K562 (cell line): ENCODE data around the gene FCRL3. TPM values are rescaled to one million over a fixed set of nuclear protein-coding genes. Genes with fewer than 3 reads are reported as not detected.

ENCODE experiments used
- ATAC-seq: fragments of 200-7000 bp; cut with Tn5 transposase; 3 replicates; pipeline ENCODE4 v1.9.1; 2020; ENCODE audit warnings: moderate library complexity
- BruUV-seq: library from RNA; stranded (reverse); fragments of 400-500 nt; replicated peaks from 2 replicates; lab custom pipeline; 2021; lab: Mats Ljungman, UMichigan
- CTCF ChIA-PET: fragments of 300-600 bp; formaldehyde crosslinking; extraction: SDS; loops from one replicate; lab custom pipeline; 2021; ENCODE audit warnings: low intra/inter-chr PET ratio; lab: Yijun Ruan, JAX
- POLR2A ChIA-PET: fragments of 300-600, 350-650 bp; sonication (Branson Sonifier 250); formaldehyde crosslinking; extraction: SDS; loops from one replicate; lab custom pipeline; 2021; ENCODE audit warnings: antibody characterized with exemption, inconsistent platforms; lab: Yijun Ruan, JAX
- DNase-seq, 4 experiments: peaks; one replicate each; pipeline versions ENCODE4 v3.0.0 to v3.0.0-alpha.2; 2011 to 2018; ENCODE audit warnings: low spot score in 3 of 4, mixed read lengths in 3 of 4; ENCODE audit errors: extremely low read depth in 1 of 4
- FAIRE-seq: peaks from 2 replicates; lab custom pipeline; 2011; peaks lifted over from hg19 to GRCh38; lab: Jason Lieb, UNC
- H2AFZ ChIP-seq: 2 replicates; pipeline ENCODE4 v1.6.0; 2011; ENCODE audit warnings: low read depth, low read length, control low read depth, inconsistent platforms
- H3K27ac ChIP-seq: fragments of 200-600 bp; 3 replicates; pipeline ENCODE4 v1.8.0; 2011; ENCODE audit warnings: low read depth, mild to moderate bottlenecking, control low read depth, inconsistent platforms, low read length, moderate library complexity, mixed read lengths; ENCODE audit errors: extremely low read depth
- H3K27me3 ChIP-seq, 2 experiments: fragments of 300-600 bp in 1 of 2; 2 replicates in 1 of 2; 3 replicates in 1 of 2; pipeline versions ENCODE4 v1.6.0 to v1.8.0; 2011; ENCODE audit warnings: inconsistent platforms in 2 of 2, low read length in 2 of 2, mild to moderate bottlenecking in 1 of 2, mixed read lengths in 1 of 2, moderate library complexity in 1 of 2; ENCODE audit not compliant: control insufficient read depth in 2 of 2, insufficient read depth in 2 of 2
- H3K36me3 ChIP-seq: fragments of 300-600 bp; 3 replicates; pipeline ENCODE4 v1.8.0; 2011; ENCODE audit warnings: mild to moderate bottlenecking, low read length, inconsistent platforms; ENCODE audit not compliant: control insufficient read depth, insufficient read depth
- H3K4me1 ChIP-seq, 2 experiments: fragments of 200-600 bp in 1 of 2; replicated peaks in 1 of 2; 2 replicates in 1 of 2; 3 replicates in 1 of 2; pipeline versions ENCODE4 v1.5.1 to v1.8.0; 2011; ENCODE audit warnings: inconsistent platforms in 2 of 2, low read length in 2 of 2, mild to moderate bottlenecking in 1 of 2, mixed read lengths in 1 of 2, moderate library complexity in 1 of 2; ENCODE audit not compliant: control insufficient read depth in 2 of 2, insufficient read depth in 2 of 2
- H3K4me2 ChIP-seq: 2 replicates; pipeline ENCODE4 v1.6.1; 2011; ENCODE audit warnings: low read length, control low read depth, inconsistent platforms, mixed read lengths; ENCODE audit not compliant: insufficient read depth
- H3K4me3 ChIP-seq: fragments of 200-600 bp; sonication (generic), shearing (Covaris generic); 2 replicates; pipeline ENCODE4 v1.5.1; 2016; ENCODE audit warnings: control low read depth, inconsistent platforms
- H3K79me2 ChIP-seq: fragments of 200-600 bp; 3 replicates; pipeline ENCODE4 v1.8.0; 2011; ENCODE audit warnings: low read length, inconsistent platforms; ENCODE audit not compliant: control insufficient read depth, insufficient read depth
- H3K9ac ChIP-seq, 2 experiments: 2 replicates each; pipeline versions ENCODE4 v1.6.0 to v1.6.1; 2011; ENCODE audit warnings: low read depth in 2 of 2, low read length in 2 of 2, control low read depth in 1 of 2, inconsistent platforms in 1 of 2, mild to moderate bottlenecking in 1 of 2, mixed read lengths in 1 of 2; ENCODE audit not compliant: insufficient read depth in 1 of 2
- H3K9me1 ChIP-seq: one replicate; pipeline ENCODE4 v1.6.0; 2011; ENCODE audit warnings: inconsistent platforms, mild to moderate bottlenecking, low read length, moderate library complexity; ENCODE audit not compliant: control insufficient read depth, insufficient read depth
- H3K9me3 ChIP-seq: replicated peaks from 2 replicates; pipeline ENCODE4 v1.5.1; 2011; ENCODE audit warnings: low read depth, low read length, inconsistent platforms; ENCODE audit not compliant: control insufficient read depth, insufficient read depth
- H4K20me1 ChIP-seq: replicated peaks from 2 replicates; pipeline ENCODE4 v1.6.1; 2011; ENCODE audit warnings: low read length, inconsistent platforms, mixed read lengths; ENCODE audit not compliant: control insufficient read depth, insufficient read depth
- ETV5 ChIP-seq: sonication (generic); formaldehyde crosslinking; IDR thresholded peaks from 2 replicates; pipeline ENCODE4 v1.4.0; 2020; ENCODE audit warnings: low read depth, mild to moderate bottlenecking, missing genetic modification reagents
- LCOR ChIP-seq: sonication (generic); formaldehyde crosslinking; IDR thresholded peaks from 2 replicates; pipeline ENCODE4 v1.8.0; 2022; ENCODE audit warnings: mild to moderate bottlenecking, missing genetic modification reagents
- RBM15 ChIP-seq: fragments of 200-400 bp; formaldehyde crosslinking; IDR thresholded peaks from 2 replicates; pipeline ENCODE4 v1.6.1; 2018; ENCODE audit warnings: mild to moderate bottlenecking, low read length, moderate library complexity; ENCODE audit not compliant: insufficient read depth
- ZNF224 ChIP-seq: sonication (generic); formaldehyde crosslinking; IDR thresholded peaks from 2 replicates; pipeline ENCODE4 v1.8.0; 2022; ENCODE audit warnings: mild to moderate bottlenecking, missing genetic modification reagents
- ZNF408 ChIP-seq: fragments of 250-450 bp; sonication (Bioruptor Pico); IDR thresholded peaks from 2 replicates; pipeline ENCODE4 v1.4.0; 2020; ENCODE audit warnings: low read depth, mild to moderate bottlenecking, moderate library complexity
- WGBS: fragments of 100-300 bp; shearing (Covaris generic); methylation state at CpG from one replicate; pipeline ENCODE4 v1.1.6; 2016; ENCODE audit warnings: low coverage, mixed read lengths; ENCODE audit not compliant: insufficient coverage; ENCODE audit errors: missing lambda C conversion rate; 5-methylcytosine and 5-hydroxymethylcytosine counted together
- in situ Hi-C: fragments of 300-500 bp; cut with MboI; formaldehyde crosslinking; loops from 4 replicates; pipeline ENCODE4 v1.15.0; 2018; ENCODE audit warnings: inconsistent platforms, mixed read lengths
- intact Hi-C: fragments of 100-400 bp; cut with micrococcal nuclease; formaldehyde crosslinking; loops from 2 replicates; pipeline ENCODE4 v1.14.2; 2022
- polyA plus RNA-seq, 8 experiments: library from polyadenylated mRNA; depleted of rRNA in 4 of 8; stranded (reverse) in 5 of 8; unstranded in 3 of 8; fragments of >200 nt; fragmentation: Nextera tagmentation in 2 of 8; fragmentation: Illumina TruSeq in 1 of 8; extraction: Ambion mirVana in 2 of 8; extraction: Trizol in 1 of 8; gene quantifications; 2 replicates each; pipeline versions ENCODE4 v1.2.1 to v1.2.3, GENCODE V29; 2011 to 2014; ENCODE audit warnings: inconsistent platforms in 1 of 8, missing spikeins in 1 of 8
- total RNA-seq, 7 experiments: library from RNA; depleted of rRNA in 6 of 7; stranded (reverse); fragments of >200 nt in 6 of 7; fragmentation: Illumina TruSeq in 2 of 7; extraction: Trizol in 2 of 7; gene quantifications; 2 replicates each; pipeline versions ENCODE4 v1.2.1 to v1.2.3, GENCODE V29; 2011 to 2021; ENCODE audit warnings: low replicate concordance in 1 of 7
- TF ChIP-seq, protein P1 (sequence below): fragments of 450-650 bp; conservative IDR thresholded peaks from 2 replicates; pipeline ENCODE4 v1.6.1; 2016; ENCODE audit warnings: missing genetic modification characterization, low read depth, mild to moderate bottlenecking, control low read depth, missing compliant biosample characterization
- TF ChIP-seq, protein P2 (sequence below): sonication (generic); formaldehyde crosslinking; IDR thresholded peaks from 2 replicates; pipeline ENCODE4 v1.8.1; 2023; ENCODE audit warnings: mild to moderate bottlenecking, missing genetic modification reagents

The FCRL3 gene
- total and polyA plus RNA-seq, 9 of the 15 experiments (the other 6 are each of a cell fraction or from before 2014, with no cell fraction given): not detected

DNA sequence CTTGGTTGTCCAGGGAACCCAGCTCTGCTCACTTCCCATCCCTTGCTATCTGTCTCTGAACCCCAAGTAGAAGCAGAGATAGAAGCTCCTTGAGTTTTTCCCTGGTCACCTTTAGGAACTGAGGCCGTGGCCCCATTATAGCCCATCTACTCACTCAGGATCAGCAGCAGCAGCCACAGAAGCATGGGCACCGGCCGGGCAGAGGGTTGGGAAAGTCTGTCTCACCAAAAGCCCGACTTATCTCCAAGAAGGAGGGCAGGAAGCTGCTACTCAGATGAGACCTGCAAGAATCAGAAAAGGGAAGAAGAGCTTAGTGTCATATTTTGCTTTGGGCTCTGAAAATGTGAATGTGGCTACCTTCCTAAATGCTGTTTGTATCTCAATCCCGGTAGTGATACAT is 264 bp downstream of the FCRL3 start (continued):
- TF ChIP-seq RBM15 (no peak), ZNF408 (CRISPR knock-in tag) (no peak), ZNF224 (CRISPR knock-in tag) (no peak)
- TF ChIP-seq, protein P1, sequence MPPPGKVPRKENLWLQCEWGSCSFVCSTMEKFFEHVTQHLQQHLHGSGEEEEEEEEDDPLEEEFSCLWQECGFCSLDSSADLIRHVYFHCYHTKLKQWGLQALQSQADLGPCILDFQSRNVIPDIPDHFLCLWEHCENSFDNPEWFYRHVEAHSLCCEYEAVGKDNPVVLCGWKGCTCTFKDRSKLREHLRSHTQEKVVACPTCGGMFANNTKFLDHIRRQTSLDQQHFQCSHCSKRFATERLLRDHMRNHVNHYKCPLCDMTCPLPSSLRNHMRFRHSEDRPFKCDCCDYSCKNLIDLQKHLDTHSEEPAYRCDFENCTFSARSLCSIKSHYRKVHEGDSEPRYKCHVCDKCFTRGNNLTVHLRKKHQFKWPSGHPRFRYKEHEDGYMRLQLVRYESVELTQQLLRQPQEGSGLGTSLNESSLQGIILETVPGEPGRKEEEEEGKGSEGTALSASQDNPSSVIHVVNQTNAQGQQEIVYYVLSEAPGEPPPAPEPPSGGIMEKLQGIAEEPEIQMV (tag): no peak

GRCh38 chr1:157697781-157698569 is 2.6 kb downstream of the FCRL3 start:
- Histone ChIP-seq H3K9ac (no peak overlapping the region), H3K9me3 (no peaks in the 10 kb centered on the region), H4K20me1 (no peaks in the 10 kb centered on the region), H3K36me3 (no peaks in the 10 kb centered on the region), H3K9me1 (no peaks in the 10 kb centered on the region), H3K4me1 (no peaks in the 10 kb centered on the region), H3K4me3 (no peak overlapping the region), H3K27me3 (no peaks in the 10 kb centered on the region), H3K27ac (no peak overlapping the region), H3K4me2 (no peak overlapping the region), H3K79me2 (no peaks in the 10 kb centered on the region), H2AFZ (no peak overlapping the region)
- no TSS peak for BruUV-seq
- 4% methylated on average over 4 of the region's 4 CpGs for WGBS
- in situ Hi-C loops: no loop called here
- no peak for TF ChIP-seq LCOR (CRISPR knock-in tag)
- no peak for TF ChIP-seq ETV5
- TF ChIP-seq, protein P2, sequence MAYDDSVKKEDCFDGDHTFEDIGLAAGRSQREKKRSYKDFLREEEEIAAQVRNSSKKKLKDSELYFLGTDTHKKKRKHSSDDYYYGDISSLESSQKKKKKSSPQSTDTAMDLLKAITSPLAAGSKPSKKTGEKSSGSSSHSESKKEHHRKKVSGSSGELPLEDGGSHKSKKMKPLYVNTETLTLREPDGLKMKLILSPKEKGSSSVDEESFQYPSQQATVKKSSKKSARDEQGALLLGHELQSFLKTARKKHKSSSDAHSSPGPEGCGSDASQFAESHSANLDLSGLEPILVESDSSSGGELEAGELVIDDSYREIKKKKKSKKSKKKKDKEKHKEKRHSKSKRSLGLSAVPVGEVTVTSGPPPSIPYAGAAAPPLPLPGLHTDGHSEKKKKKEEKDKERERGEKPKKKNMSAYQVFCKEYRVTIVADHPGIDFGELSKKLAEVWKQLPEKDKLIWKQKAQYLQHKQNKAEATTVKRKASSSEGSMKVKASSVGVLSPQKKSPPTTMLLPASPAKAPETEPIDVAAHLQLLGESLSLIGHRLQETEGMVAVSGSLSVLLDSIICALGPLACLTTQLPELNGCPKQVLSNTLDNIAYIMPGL (CRISPR knock-in tag): no peak
- POLR2A ChIA-PET: no interaction called here
- no peak for DNase-seq
- CTCF ChIA-PET: no interaction called here
- ATAC-seq: no peak
- no peak for FAIRE-seq
- intact Hi-C loops: loop anchor here (10.0 kb wide), 1 partner anchor 113 kb away; no protein-coding TSS in a partner anchor
